ENCODE results near the gene MIPEP.

The MIPEP gene

GRCh38 chr13:23849670-23850069, 39.5 kb downstream of the MIPEP start:
- DNase-seq: no peak

GRCh38 chr13:23848646-23849141, 40.5 kb downstream of the MIPEP start:
- no peak for DNase-seq

GRCh38 chr13:23848019-23848418, 41.2 kb downstream of the MIPEP start:
- DNase-seq: no peak

GRCh38 chr13:23847497-23847896, 41.7 kb downstream of the MIPEP start:
- no peak for DNase-seq

GRCh38 chr13:23845105-23845725, 44.0 kb downstream of the MIPEP start:
- DNase-seq: no peak

GRCh38 chr13:23844132-23844531, 45.1 kb downstream of the MIPEP start:
- no peak for DNase-seq

GRCh38 chr13:23843436-23843835, 45.8 kb downstream of the MIPEP start:
- no peak for DNase-seq

- DNase-seq: no peak
Observed at GRCh38 chr13:23842406-23842805, 46.8 kb downstream of the MIPEP start.

GRCh38 chr13:23833733-23834611, 55.2 kb downstream of the MIPEP start:
- no peak for DNase-seq

- DNase-seq: no peak
Observed at GRCh38 chr13:23828866-23829265, 60.3 kb downstream of the MIPEP start.

GRCh38 chr13:23828086-23828485, 61.1 kb downstream of the MIPEP start:
- no peak for DNase-seq

- DNase-seq: no peak
Observed at GRCh38 chr13:23825179-23825578, 64.0 kb downstream of the MIPEP start.

- DNase-seq: no peak
Observed at GRCh38 chr13:23824371-23824770, 64.8 kb downstream of the MIPEP start.

GRCh38 chr13:23822252-23822824, 66.9 kb downstream of the MIPEP start:
- DNase-seq: no peak

GRCh38 chr13:23820530-23820929, 68.7 kb downstream of the MIPEP start:
- DNase-seq: no peak

GRCh38 chr13:23817830-23818229, 71.4 kb downstream of the MIPEP start:
- no peak for DNase-seq

GRCh38 chr13:23817136-23817535, 72.1 kb downstream of the MIPEP start:
- no peak for DNase-seq

- DNase-seq: no peak
Observed at GRCh38 chr13:23813635-23814034, 75.6 kb downstream of the MIPEP start.

- DNase-seq: no peak
Observed at GRCh38 chr13:23811366-23812062, 77.7 kb downstream of the MIPEP start.

GRCh38 chr13:23810685-23811240, 78.4 kb downstream of the MIPEP start:
- no peak for DNase-seq

GRCh38 chr13:23808803-23809202, 80.4 kb downstream of the MIPEP start:
- no peak for DNase-seq

- DNase-seq: no peak
Observed at GRCh38 chr13:23806874-23807526, 82.2 kb downstream of the MIPEP start.
